Nephron (organoid): ENCODE measurements around the gene TUBAL3.

Experiments used
- H3K27ac Mint-ChIP-seq, 3 experiments: 2 replicates each; pipeline ENCODE4 v1.8.0; 2020; ENCODE audit warnings: mixed read lengths in 3 of 3, mild to moderate bottlenecking in 2 of 3, moderate library complexity in 1 of 3
- H3K27me3 Mint-ChIP-seq: 2 replicates; pipeline ENCODE4 v1.8.0; 2021; ENCODE audit warnings: low read depth, mild to moderate bottlenecking, moderate library complexity, mixed read lengths
- H3K36me3 Mint-ChIP-seq: 2 replicates; pipeline ENCODE4 v1.8.0; 2020; ENCODE audit warnings: low read depth, mixed read lengths
- H3K4me1 Mint-ChIP-seq: 2 replicates; pipeline ENCODE4 v1.8.0; 2020; ENCODE audit warnings: mixed read lengths
- H3K4me3 Mint-ChIP-seq, 3 experiments: 2 replicates each; pipeline ENCODE4 v1.8.0; 2020; ENCODE audit warnings: mild to moderate bottlenecking in 3 of 3, mixed read lengths in 3 of 3, moderate library complexity in 2 of 3
- H3K9me3 Mint-ChIP-seq: 2 replicates; pipeline ENCODE4 v1.8.0; 2020; ENCODE audit warnings: mixed read lengths
- TF ChIP-seq, protein P1 (sequence below), 3 experiments: fragments of 200-600 bp; sonication (generic); IDR thresholded peaks; one replicate each; pipeline ENCODE4 v1.5.0; 2021; ENCODE audit warnings: antibody characterized with exemption in 3 of 3; ENCODE audit not compliant: unreplicated experiment in 3 of 3

TUBAL3 gene

DNA sequence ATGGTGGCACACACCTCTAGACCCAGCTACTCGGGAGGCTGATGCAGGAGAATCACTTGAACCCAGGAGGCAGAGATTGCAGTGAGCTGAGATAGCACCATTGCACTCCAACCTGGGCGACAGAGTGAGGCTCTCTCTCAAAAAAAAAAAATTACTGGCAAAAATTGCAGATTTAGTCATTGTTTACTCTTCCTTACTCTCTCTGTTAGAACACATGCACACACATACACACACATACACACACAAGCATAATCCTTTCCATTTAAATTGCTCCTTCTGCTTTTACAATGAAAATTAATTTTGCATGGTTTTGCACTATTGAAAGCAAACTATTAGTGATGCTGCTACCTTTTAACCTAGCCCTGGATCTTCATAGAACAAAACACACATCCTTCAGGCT lies 55.3 kb downstream of the TUBAL3 start:
- H3K4me1 Mint-ChIP-seq: no peaks in the 10 kb centered on the region
- TF ChIP-seq, protein P1, sequence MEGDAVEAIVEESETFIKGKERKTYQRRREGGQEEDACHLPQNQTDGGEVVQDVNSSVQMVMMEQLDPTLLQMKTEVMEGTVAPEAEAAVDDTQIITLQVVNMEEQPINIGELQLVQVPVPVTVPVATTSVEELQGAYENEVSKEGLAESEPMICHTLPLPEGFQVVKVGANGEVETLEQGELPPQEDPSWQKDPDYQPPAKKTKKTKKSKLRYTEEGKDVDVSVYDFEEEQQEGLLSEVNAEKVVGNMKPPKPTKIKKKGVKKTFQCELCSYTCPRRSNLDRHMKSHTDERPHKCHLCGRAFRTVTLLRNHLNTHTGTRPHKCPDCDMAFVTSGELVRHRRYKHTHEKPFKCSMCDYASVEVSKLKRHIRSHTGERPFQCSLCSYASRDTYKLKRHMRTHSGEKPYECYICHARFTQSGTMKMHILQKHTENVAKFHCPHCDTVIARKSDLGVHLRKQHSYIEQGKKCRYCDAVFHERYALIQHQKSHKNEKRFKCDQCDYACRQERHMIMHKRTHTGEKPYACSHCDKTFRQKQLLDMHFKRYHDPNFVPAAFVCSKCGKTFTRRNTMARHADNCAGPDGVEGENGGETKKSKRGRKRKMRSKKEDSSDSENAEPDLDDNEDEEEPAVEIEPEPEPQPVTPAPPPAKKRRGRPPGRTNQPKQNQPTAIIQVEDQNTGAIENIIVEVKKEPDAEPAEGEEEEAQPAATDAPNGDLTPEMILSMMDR (IDR thresholded peaks at IDR 0.05; ENCODE audit: unreplicated experiment in 3 of 3): no peak
- H3K9me3 Mint-ChIP-seq: peaks cover 4% of the 10 kb centered on the region
- H3K27me3 Mint-ChIP-seq: no peaks in the 10 kb centered on the region
- H3K27ac Mint-ChIP-seq: no peak overlapping the region
- no peaks in the 10 kb centered on the region for H3K36me3 Mint-ChIP-seq
- H3K4me3 Mint-ChIP-seq: no peak overlapping the region

GRCh38 chr10:5346881-5347280 lies 57.7 kb downstream of the TUBAL3 start:
- H3K9me3 Mint-ChIP-seq: peaks cover 4% of the 10 kb centered on the region
- TF ChIP-seq, protein P1 (IDR thresholded peaks at IDR 0.05; ENCODE audit: unreplicated experiment in 3 of 3): no peak
- H3K4me1 Mint-ChIP-seq: no peaks in the 10 kb centered on the region
- H3K27me3 Mint-ChIP-seq: no peaks in the 10 kb centered on the region
- no peak overlapping the region for H3K4me3 Mint-ChIP-seq
- H3K27ac Mint-ChIP-seq: no peak overlapping the region
- no peaks in the 10 kb centered on the region for H3K36me3 Mint-ChIP-seq

GRCh38 chr10:5344746-5345145 lies 59.9 kb downstream of the TUBAL3 start:
- Mint-ChIP-seq H3K36me3 (no peaks in the 10 kb centered on the region), H3K9me3 (peaks cover 4% of the 10 kb centered on the region), H3K4me3 (no peak overlapping the region), H3K27me3 (no peaks in the 10 kb centered on the region), H3K27ac (peak overlapping the region in 2 of 3 experiments; percentile 10 to 59), H3K4me1 (no peaks in the 10 kb centered on the region)
- TF ChIP-seq, protein P1 (IDR thresholded peaks at IDR 0.05; ENCODE audit: unreplicated experiment in 3 of 3): no peak

GRCh38 chr10:5343979-5344378 lies 60.6 kb downstream of the TUBAL3 start:
- H3K4me1 Mint-ChIP-seq: no peaks in the 10 kb centered on the region
- H3K27ac Mint-ChIP-seq: peak overlapping the region in 1 of 3 experiments; percentile 27

GRCh38 chr10:5343561-5343960 lies 61.1 kb downstream of the TUBAL3 start:
- peak overlapping the region in 1 of 3 experiments; percentile 18 for H3K27ac Mint-ChIP-seq
- peaks cover 4% of the 10 kb centered on the region for H3K9me3 Mint-ChIP-seq
- no peak overlapping the region for H3K4me3 Mint-ChIP-seq
- no peaks in the 10 kb centered on the region for H3K27me3 Mint-ChIP-seq
- TF ChIP-seq, protein P1 (IDR thresholded peaks at IDR 0.05; ENCODE audit: unreplicated experiment in 3 of 3): no peak
- no peaks in the 10 kb centered on the region for H3K36me3 Mint-ChIP-seq
- no peaks in the 10 kb centered on the region for H3K4me1 Mint-ChIP-seq

More at GRCh38 chr10:5343979-5344378, 60.6 kb downstream of the TUBAL3 start:
- Mint-ChIP-seq H3K36me3 (no peaks in the 10 kb centered on the region), H3K27me3 (no peaks in the 10 kb centered on the region), H3K4me3 (no peak overlapping the region), H3K9me3 (peaks cover 4% of the 10 kb centered on the region)
- TF ChIP-seq, protein P1 (IDR thresholded peaks at IDR 0.05; ENCODE audit: unreplicated experiment in 3 of 3): no peak
